ENCODE results near the gene SLC27A5. TPM values are rescaled to one million over a fixed set of nuclear protein-coding genes. Genes with fewer than 3 reads are reported as not detected.

The SLC27A5 gene
- total and polyA plus RNA-seq, 2 of the 13 experiments (the other 11 are each of a cell fraction or from before 2014, with no cell fraction given), result 30.3 to 40.2 TPM

DNA sequence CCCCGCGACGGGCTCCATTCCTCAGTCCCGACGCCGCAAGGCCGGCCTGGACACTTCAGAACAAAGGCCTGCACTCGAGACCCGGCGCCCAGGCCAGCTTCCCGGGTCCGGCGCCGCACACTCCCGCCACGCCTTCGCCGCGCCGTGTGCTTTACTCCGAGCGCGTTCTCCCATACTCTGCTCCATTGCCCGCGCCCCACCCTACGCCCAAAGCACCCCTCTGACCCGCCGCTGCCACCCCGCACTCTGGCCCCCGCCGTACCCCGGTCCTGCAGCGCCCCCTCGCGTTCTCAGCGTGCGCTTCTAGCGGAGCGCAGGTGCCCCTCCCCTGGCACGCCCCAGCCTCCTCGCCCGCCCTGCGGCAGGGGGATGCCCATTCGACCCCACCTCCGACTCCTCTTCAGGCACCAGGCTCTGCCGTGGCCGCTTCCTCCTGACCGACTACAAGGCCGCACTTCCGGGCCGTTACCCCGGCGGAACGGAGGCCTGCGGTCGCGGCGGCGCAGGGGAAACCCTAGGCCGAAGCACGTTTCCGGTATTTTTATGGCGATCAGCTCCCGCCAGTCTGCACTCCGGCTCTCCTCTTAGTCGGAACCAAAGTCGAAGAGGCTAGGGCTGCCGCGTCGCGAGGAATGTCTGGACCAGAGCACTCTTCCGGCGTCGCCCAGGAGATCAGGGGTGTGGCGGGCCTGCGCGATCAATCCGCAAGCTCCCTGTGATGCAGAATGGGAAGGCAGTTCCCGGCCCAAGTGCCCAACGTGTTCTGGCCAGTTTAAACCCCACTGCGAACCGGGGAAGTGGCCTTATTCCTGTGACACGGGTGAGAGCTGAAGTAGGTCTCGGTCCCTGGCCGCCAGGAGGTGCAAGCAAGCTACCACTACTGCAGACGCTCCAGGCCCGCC is 7.8 kb upstream of the SLC27A5 start, which contains the start of gene ZBTB45 (continued):
- peak; percentile 59; the same call in 1 of the 2 replicates for TF ChIP-seq NR2F2 (IDR thresholded peaks at IDR 0.05; ENCODE audit: borderline replicate concordance, low read depth)
- peak; percentile 91 for TF ChIP-seq SP4 (CRISPR knock-in tag; IDR thresholded peaks at IDR 0.05)
- TF ChIP-seq ZNF329 (CRISPR knock-in tag; IDR thresholded peaks at IDR 0.05; ENCODE audit: low read depth), result no peak
- TF ChIP-seq E2F2 (CRISPR knock-in tag; IDR thresholded peaks at IDR 0.05; ENCODE audit: borderline replicate concordance), result peak; percentile 91; the same call in 1 of the 2 replicates
- TF ChIP-seq ETV6 (CRISPR knock-in tag; conservative IDR thresholded peaks at IDR 0.05), result peak; percentile 92; the same call in 1 of the 2 replicates
- peak; percentile 99 for TF ChIP-seq ZGPAT (CRISPR knock-in tag; IDR thresholded peaks at IDR 0.05)
- TF ChIP-seq PAF1 (CRISPR knock-in tag; IDR thresholded peaks at IDR 0.05), result no peak; the same call in 1 of the 2 replicates
- peak; percentile 36 for TF ChIP-seq JARID2 (CRISPR knock-in tag; IDR thresholded peaks at IDR 0.05; ENCODE audit: insufficient replicate concordance)
- TF ChIP-seq SALL2 (CRISPR knock-in tag; IDR thresholded peaks at IDR 0.05), result peak; percentile 89
- TF ChIP-seq FOXO1 (CRISPR knock-in tag; IDR thresholded peaks at IDR 0.05), result peak; percentile 54; the same call in 1 of the 2 replicates
- TF ChIP-seq, protein P1, sequence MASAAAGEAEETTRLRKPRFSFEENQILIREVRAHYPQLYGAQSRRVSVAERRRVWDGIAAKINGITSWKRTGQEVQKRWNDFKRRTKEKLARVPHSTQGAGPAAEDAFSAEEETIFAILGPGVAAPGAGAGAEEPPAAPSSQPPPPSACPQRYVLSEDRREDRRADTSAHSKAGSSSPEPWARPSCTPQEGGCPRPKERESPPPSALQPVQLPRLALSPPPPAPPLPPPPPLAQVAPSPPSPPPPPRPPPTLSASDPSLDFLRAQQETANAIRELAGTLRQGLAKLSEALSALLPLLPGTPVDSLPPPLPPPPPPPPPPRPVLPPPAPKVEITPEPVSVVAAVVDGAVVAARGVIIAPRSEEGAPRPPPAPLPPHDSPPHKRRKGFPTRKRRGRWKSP (CRISPR knock-in tag; IDR thresholded peaks at IDR 0.05), result peak; percentile 85; the same call in 1 of the 2 replicates
- 0 out of 2 replicates have a peak, but pooled peaks have one; percentile 85 for TF ChIP-seq ZNF44 (CRISPR knock-in tag; IDR thresholded peaks at IDR 0.05)
- TF ChIP-seq PHB2 (IDR thresholded peaks at IDR 0.05; ENCODE audit: partially characterized antibody), result no peak
- peak; percentile 61; the same call in 1 of the 2 replicates for TF ChIP-seq MIER2 (CRISPR knock-in tag; IDR thresholded peaks at IDR 0.05)
- TF ChIP-seq ZBTB34 (CRISPR knock-in tag; IDR thresholded peaks at IDR 0.05), result no peak; the same call in 1 of the 2 replicates
- peak; percentile 90 for TF ChIP-seq AGO2 (optimal IDR thresholded peaks at IDR 0.05; ENCODE audit: low read depth, low read length)
- peak; percentile 100 for TF ChIP-seq ZNF672 (CRISPR knock-in tag; IDR thresholded peaks at IDR 0.05)
- peak; percentile 53 for TF ChIP-seq ATF6 (CRISPR knock-in tag; conservative IDR thresholded peaks at IDR 0.05)

All from HepG2 (cell line).